HepG2 (cell line): Measurements from ENCODE around the gene SLC1A3. TPM values are rescaled to one million over a fixed set of nuclear protein-coding genes. Genes with fewer than 3 reads are reported as not detected.

ENCODE experiments used
- ATAC-seq: fragments of 200-7000 bp; cut with Tn5 transposase; 3 replicates; pipeline ENCODE4 v1.9.1; 2020; ENCODE audit warnings: mild to moderate bottlenecking, moderate library complexity
- BruUV-seq: library from RNA; stranded (reverse); fragments of 400-500 nt; replicated peaks from 2 replicates; lab custom pipeline; 2021; lab: Mats Ljungman, UMichigan
- CTCF ChIA-PET: fragments of 300-600 bp; formaldehyde crosslinking; extraction: SDS; loops from one replicate; lab custom pipeline; 2021; ENCODE audit warnings: low total read pairs, inconsistent platforms, low intra/inter-chr PET ratio; lab: Yijun Ruan, JAX
- POLR2A ChIA-PET: fragments of 350-600 bp; sonication (Branson Sonifier 250); formaldehyde crosslinking; loops from one replicate; lab custom pipeline; 2020; ENCODE audit warnings: antibody characterized with exemption, inconsistent platforms; lab: Yijun Ruan, JAX
- DNase-seq: peaks from one replicate; pipeline ENCODE4 v3.0.0-alpha.2; 2015; ENCODE audit warnings: low spot score
- FAIRE-seq: peaks from 3 replicates; lab custom pipeline; 2011; peaks lifted over from hg19 to GRCh38; lab: Jason Lieb, UNC
- H2AFZ ChIP-seq: one replicate; pipeline ENCODE4 v1.6.1; 2011; ENCODE audit warnings: low read length, inconsistent platforms
- H3K27ac ChIP-seq: fragments of 300-600 bp; 3 replicates; pipeline ENCODE4 v1.8.0; 2011; ENCODE audit warnings: mixed run types, mild to moderate bottlenecking, mixed read lengths, low read length, inconsistent platforms; ENCODE audit not compliant: insufficient read depth; ENCODE audit errors: extremely low read length
- H3K27me3 ChIP-seq, 2 experiments: fragments of 200-600 bp in 1 of 2; 2 replicates in 1 of 2; 3 replicates in 1 of 2; pipeline versions ENCODE4 v1.6.0 to v1.8.0; 2011; ENCODE audit warnings: low read length in 2 of 2, mild to moderate bottlenecking in 2 of 2, moderate library complexity in 2 of 2, inconsistent platforms in 1 of 2; ENCODE audit not compliant: insufficient read depth in 2 of 2, control insufficient read depth in 1 of 2
- H3K36me3 ChIP-seq, 2 experiments: fragments of 200-600 bp in 1 of 2; replicated peaks in 1 of 2; 2 replicates in 1 of 2; 3 replicates in 1 of 2; pipeline versions ENCODE4 v1.5.1 to v1.8.0; 2011; ENCODE audit warnings: low read length in 2 of 2, inconsistent platforms in 1 of 2; ENCODE audit not compliant: insufficient read depth in 2 of 2, control insufficient read depth in 1 of 2
- H3K4me1 ChIP-seq: 2 replicates; pipeline ENCODE4 v1.5.1; 2012; ENCODE audit warnings: low read length, inconsistent platforms; ENCODE audit not compliant: insufficient read depth
- H3K4me2 ChIP-seq: 2 replicates; pipeline ENCODE4 v1.6.0; 2011; ENCODE audit warnings: low read depth, low read length, inconsistent platforms
- H3K4me3 ChIP-seq, 3 experiments: fragments of 200-600 bp in 1 of 3; sonication (generic), shearing (Covaris generic) in 1 of 3; replicated peaks in 1 of 3; 2 replicates each; pipeline ENCODE4 v1.5.1; 2011 to 2016; ENCODE audit warnings: low read length in 3 of 3, inconsistent platforms in 2 of 3, low read depth in 2 of 3, mild to moderate bottlenecking in 2 of 3, control low read depth in 1 of 3, mixed read lengths in 1 of 3; ENCODE audit not compliant: insufficient read depth in 1 of 3
- H3K79me2 ChIP-seq: one replicate; pipeline ENCODE4 v1.6.1; 2011; ENCODE audit warnings: low read length, inconsistent platforms; ENCODE audit not compliant: insufficient read depth
- H3K9ac ChIP-seq: 2 replicates; pipeline ENCODE4 v1.6.0; 2011; ENCODE audit warnings: mild to moderate bottlenecking, low read depth, low read length, inconsistent platforms; ENCODE audit not compliant: insufficient read depth
- H3K9me3 ChIP-seq: 2 replicates; pipeline ENCODE4 v1.5.1; 2012; ENCODE audit warnings: mild to moderate bottlenecking, low read length
- H4K20me1 ChIP-seq: 2 replicates; pipeline ENCODE4 v1.6.0; 2011; ENCODE audit warnings: inconsistent platforms, mild to moderate bottlenecking, low read length, moderate library complexity; ENCODE audit not compliant: insufficient read depth
- MNT ChIP-seq: fragments of 450-650 bp; IDR thresholded peaks from 2 replicates; pipeline ENCODE4 v1.6.1; 2016
- PPARG ChIP-seq: conservative IDR thresholded peaks from 2 replicates; pipeline ENCODE4 v1.6.1; 2016; ENCODE audit warnings: missing biosample characterization, missing genetic modification reagents
- TFAP4 ChIP-seq: sonication (generic); IDR thresholded peaks from 2 replicates; pipeline ENCODE4 v1.6.1; 2016; ENCODE audit warnings: low read depth, borderline replicate concordance
- ZGPAT ChIP-seq: IDR thresholded peaks from 2 replicates; pipeline ENCODE4 v1.6.1; 2016; ENCODE audit warnings: mild to moderate bottlenecking
- ZNF747 ChIP-seq: sonication (generic); formaldehyde crosslinking; IDR thresholded peaks from 2 replicates; pipeline ENCODE4 v1.8.1; 2023; ENCODE audit warnings: missing genetic modification reagents, mild to moderate bottlenecking, borderline replicate concordance
- WGBS: methylation state at CpG from one replicate; pipeline ENCODE4 v1.1.6; 2017; ENCODE audit warnings: low lambda C conversion rate; 5-methylcytosine and 5-hydroxymethylcytosine counted together
- in situ Hi-C: cut with HindIII; loops from 2 replicates; pipeline ENCODE4 v1.10.0; 2017; ENCODE audit warnings: low pct_unique_long_range_greater_than_20kb; ENCODE audit not compliant: extremely low pct_ligation_motif_present
- intact Hi-C: fragments of 100-400 bp; cut with micrococcal nuclease; formaldehyde crosslinking; loops from one replicate; pipeline ENCODE4 v1.10.0; 2022; ENCODE audit not compliant: unreplicated experiment
- polyA plus RNA-seq, 8 experiments: library from polyadenylated mRNA; depleted of rRNA in 3 of 8; stranded (reverse) in 7 of 8; unstranded in 1 of 8; fragments of >200 nt; fragmentation: Illumina TruSeq in 4 of 8; extraction: Trizol in 4 of 8; gene quantifications; 2 replicates each; pipeline versions ENCODE4 v1.2.1 to v1.2.3, GENCODE V29; 2011 to 2016; ENCODE audit warnings: low read depth in 4 of 8, missing spikeins in 1 of 8, mixed read lengths in 1 of 8; ENCODE audit not compliant: insufficient read depth in 1 of 8
- total RNA-seq, 5 experiments: library from RNA; depleted of rRNA; stranded (reverse); fragments of >200 nt; fragmentation: Illumina TruSeq; extraction: Trizol; gene quantifications; 2 replicates each; pipeline ENCODE4 v1.2.3, GENCODE V29; 2016; ENCODE audit warnings: low read depth in 1 of 5

Gene SLC1A3
- total and polyA plus RNA-seq, 2 of the 13 experiments (the other 11 are each of a cell fraction or from before 2014, with no cell fraction given) = 0.09 TPM; not detected in 1

GRCh38 chr5:36701085-36701698, 94.8 kb downstream of the SLC1A3 start (continued):
- TF ChIP-seq ZNF747 (no peak), TFAP4 (no peak), ZGPAT (no peak)
- TF ChIP-seq, all 625 proteins: peak for 0

- TF ChIP-seq MNT = peak; percentile 94
- no peak for TF ChIP-seq PPARG (CRISPR knock-in tag)
- no peaks in the 10 kb centered on the region for H4K20me1 ChIP-seq
- no peak overlapping the region for H3K4me3 ChIP-seq
- DNase-seq = no peak
- ChIA-PET CTCF (no interaction called here), POLR2A (no interaction called here)
- ATAC-seq = no peak
- H3K4me2 ChIP-seq = no peak overlapping the region
- no peaks in the 10 kb centered on the region for H3K9me3 ChIP-seq
- H3K4me1 ChIP-seq = no peaks in the 10 kb centered on the region
- H3K27ac ChIP-seq = no peak overlapping the region
- peaks cover 0 to 4% of the 10 kb centered on the region in 2 experiments; a peak in 1 of 5 replicates for H3K27me3 ChIP-seq
- WGBS = 49% methylated on average over 5 of the region's 5 CpGs
- no peaks in the 10 kb centered on the region for H3K79me2 ChIP-seq
- FAIRE-seq = no peak
- intact Hi-C loops (no loop called here), in situ Hi-C loops (no loop called here)
- no peak overlapping the region for H3K9ac ChIP-seq
- BruUV-seq = no TSS peak
- H3K36me3 ChIP-seq = no peaks in the 10 kb centered on the region
- no peak overlapping the region for H2AFZ ChIP-seq
These were observed 96.9 kb downstream of the SLC1A3 start for GRCh38 chr5:36703245-36703860.
